Trophoblast cell (in vitro differentiated cells and primary cell): ENCODE measurements around the gene CALML3.
A peak's percentile ranks its signal among the peaks of the same experiment; 100 is the strongest.
"Not testable (repeated sequence)": the region's sequence is repeated elsewhere in the genome, so short reads cannot be mapped to it uniquely, and the experiment has no call there.

ENCODE experiments used
- DNase-seq, 2 donors: peaks; one replicate each; pipeline ENCODE4 v3.0.0-alpha.2; 2016
- H2AFZ ChIP-seq: 2 replicates; pipeline ENCODE4 v1.6.1; 2013; ENCODE audit warnings: low read length, moderate library complexity, mild to moderate bottlenecking; ENCODE audit not compliant: insufficient read depth, poor library complexity
- H2AK5ac ChIP-seq: 2 replicates; pipeline ENCODE4 v1.6.1; 2013; ENCODE audit warnings: mild to moderate bottlenecking, low read length
- H2BK120ac ChIP-seq: 2 replicates; pipeline ENCODE4 v1.6.1; 2013; ENCODE audit warnings: low read length, mild to moderate bottlenecking, moderate library complexity; ENCODE audit not compliant: insufficient read depth, poor library complexity
- H2BK12ac ChIP-seq: 2 replicates; pipeline ENCODE4 v1.6.1; 2013; ENCODE audit warnings: mild to moderate bottlenecking, low read length, moderate library complexity
- H2BK5ac ChIP-seq: 2 replicates; pipeline ENCODE4 v1.6.1; 2013; ENCODE audit warnings: low read length, low read depth, moderate library complexity, mild to moderate bottlenecking; ENCODE audit not compliant: poor library complexity
- H3K14ac ChIP-seq: 2 replicates; pipeline ENCODE4 v1.6.1; 2013; ENCODE audit warnings: mild to moderate bottlenecking, low read length
- H3K18ac ChIP-seq: 2 replicates; pipeline ENCODE4 v1.6.1; 2013; ENCODE audit warnings: mild to moderate bottlenecking, low read length
- H3K23ac ChIP-seq: 2 replicates; pipeline ENCODE4 v1.6.1; 2013; ENCODE audit warnings: low read length
- H3K27ac ChIP-seq: 2 replicates; pipeline ENCODE4 v1.5.1; 2013; ENCODE audit warnings: low read depth, mild to moderate bottlenecking, inconsistent platforms, low read length, moderate library complexity
- H3K27me3 ChIP-seq: 2 replicates; pipeline ENCODE4 v1.6.1; 2013; ENCODE audit warnings: inconsistent platforms, mild to moderate bottlenecking, low read length, moderate library complexity; ENCODE audit not compliant: insufficient read depth
- H3K36me3 ChIP-seq, 2 experiments: 1 replicate in 1 of 2; 2 replicates in 1 of 2; pipeline ENCODE4 v1.6.1; 2013; ENCODE audit warnings: low read length in 2 of 2, mild to moderate bottlenecking in 2 of 2, moderate library complexity in 1 of 2; ENCODE audit not compliant: insufficient read depth in 2 of 2, control insufficient read depth in 1 of 2
- H3K4ac ChIP-seq: 2 replicates; pipeline ENCODE4 v1.6.1; 2013; ENCODE audit warnings: low read depth, mild to moderate bottlenecking, low read length, moderate library complexity
- H3K4me1 ChIP-seq, 2 experiments: 1 replicate in 1 of 2; 2 replicates in 1 of 2; pipeline ENCODE4 v1.6.1; 2013; ENCODE audit warnings: low read length in 2 of 2, mild to moderate bottlenecking in 2 of 2, moderate library complexity in 1 of 2; ENCODE audit not compliant: insufficient read depth in 2 of 2, control insufficient read depth in 1 of 2
- H3K4me2 ChIP-seq: 2 replicates; pipeline ENCODE4 v1.6.1; 2013; ENCODE audit warnings: inconsistent platforms, mild to moderate bottlenecking, low read length, moderate library complexity
- H3K4me3 ChIP-seq: 2 replicates; pipeline ENCODE4 v1.5.1; 2013; ENCODE audit warnings: mild to moderate bottlenecking, low read depth, low read length, inconsistent platforms
- H3K79me1 ChIP-seq: one replicate; pipeline ENCODE4 v1.6.1; 2013; ENCODE audit warnings: low read length
- H3K79me2 ChIP-seq: 2 replicates; pipeline ENCODE4 v1.6.1; 2013; ENCODE audit warnings: low read length, mild to moderate bottlenecking; ENCODE audit not compliant: control insufficient read depth, insufficient read depth, poor library complexity
- H3K9ac ChIP-seq: 2 replicates; pipeline ENCODE4 v1.6.1; 2013; ENCODE audit warnings: mild to moderate bottlenecking, low read length
- H3K9me3 ChIP-seq: 2 replicates; pipeline ENCODE4 v1.6.1; 2013; ENCODE audit warnings: low read depth, mild to moderate bottlenecking, control low read depth, inconsistent platforms, low read length; ENCODE audit not compliant: insufficient read depth
- H4K12ac ChIP-seq: 2 replicates; pipeline ENCODE4 v1.6.1; 2013; ENCODE audit warnings: low read depth, mild to moderate bottlenecking, low read length, moderate library complexity
- H4K8ac ChIP-seq: 2 replicates; pipeline ENCODE4 v1.6.1; 2013; ENCODE audit warnings: low read depth, mild to moderate bottlenecking, low read length, moderate library complexity
- H4K91ac ChIP-seq: one replicate; pipeline ENCODE4 v1.6.1; 2013; ENCODE audit warnings: low read depth, mild to moderate bottlenecking, low read length, moderate library complexity
- WGBS: extraction: QIAGEN DNeasy Blood & Tissue Kit; methylation state at CpG from one replicate; pipeline ENCODE4 v1.1.7; 2013; ENCODE audit warnings: missing lambda C conversion rate; ENCODE audit not compliant: insufficient read length, insufficient coverage; ENCODE audit errors: extremely low coverage; 5-methylcytosine and 5-hydroxymethylcytosine counted together

CALML3 gene

DNA sequence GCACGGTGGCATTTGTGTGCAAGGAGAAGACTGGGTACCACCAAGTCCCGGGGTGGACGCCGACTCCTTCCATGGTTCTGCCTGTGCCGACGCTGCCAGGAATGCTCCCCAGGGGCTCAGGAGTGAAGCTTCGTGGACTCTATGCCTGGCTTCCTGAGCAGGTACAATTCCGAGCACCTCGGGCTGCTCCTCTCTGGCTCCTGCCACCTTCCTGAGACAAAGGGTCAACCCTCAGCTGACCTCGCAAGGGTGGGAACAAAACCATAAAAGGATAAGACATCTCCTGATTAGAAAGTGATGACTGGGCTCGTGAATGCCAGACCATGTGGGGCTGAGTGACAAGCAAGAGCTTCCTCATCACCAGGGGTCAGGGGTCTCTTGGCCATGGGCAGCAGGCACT, 31.8 kb downstream of the CALML3 start:
- H3K4ac ChIP-seq: peak overlapping the region; percentile 80
- no peak overlapping the region for H3K4me2 ChIP-seq
- H2BK12ac ChIP-seq: peak overlapping the region; percentile 100
- WGBS: no CpG with 5 or more reads among the region's 11 CpGs
- H3K79me1 ChIP-seq: peaks cover 90% of the 10 kb centered on the region
- H3K18ac ChIP-seq: peak overlapping the region; percentile 66
- H4K12ac ChIP-seq: peak overlapping the region; percentile 5
- H4K8ac ChIP-seq: peak overlapping the region; percentile 59
- peaks cover 64 to 71% of the 10 kb centered on the region in 2 experiments for H3K4me1 ChIP-seq
- H3K27ac ChIP-seq: peak overlapping the region; percentile 29
- peaks cover 2% of the 10 kb centered on the region for H3K9me3 ChIP-seq
- no peak overlapping the region for H3K23ac ChIP-seq
- H3K79me2 ChIP-seq: peaks cover 28% of the 10 kb centered on the region
- no peaks in the 10 kb centered on the region for H3K27me3 ChIP-seq
- H2AFZ ChIP-seq: no peak overlapping the region
- no peaks in the 10 kb centered on the region for H3K36me3 ChIP-seq
- H3K4me3 ChIP-seq: no peak overlapping the region
- peak overlapping the region; percentile 96 for H4K91ac ChIP-seq
- peak overlapping the region; percentile 94 for H2AK5ac ChIP-seq
- peak overlapping the region; percentile 88 for H2BK5ac ChIP-seq
- H3K14ac ChIP-seq: peak overlapping the region; percentile 95
- peak overlapping the region; percentile 80 for H2BK120ac ChIP-seq
- no peak overlapping the region for H3K9ac ChIP-seq
- DNase-seq: no peak

GRCh38 chr10:5557040-5557721, 32.4 kb downstream of the CALML3 start:
- H4K8ac ChIP-seq: peak overlapping the region; percentile 76
- H3K23ac ChIP-seq: no peak overlapping the region
- H3K4ac ChIP-seq: peak overlapping the region; percentile 35
- H3K4me3 ChIP-seq: no peak overlapping the region
- H4K91ac ChIP-seq: peak overlapping the region; percentile 96
- H4K12ac ChIP-seq: no peak overlapping the region
- peak overlapping the region; percentile 80 for H2BK120ac ChIP-seq
- peaks cover 2% of the 10 kb centered on the region for H3K9me3 ChIP-seq
- no peaks in the 10 kb centered on the region for H3K36me3 ChIP-seq
- peak overlapping the region; percentile 93 for H2AK5ac ChIP-seq
- H3K4me2 ChIP-seq: no peak overlapping the region
- H3K14ac ChIP-seq: peak overlapping the region; percentile 95
- peak overlapping the region; percentile 56 for H3K27ac ChIP-seq
- peaks cover 90% of the 10 kb centered on the region for H3K79me1 ChIP-seq
- H3K18ac ChIP-seq: peak overlapping the region; percentile 93
- H3K79me2 ChIP-seq: peaks cover 28% of the 10 kb centered on the region
- peak overlapping the region; percentile 100 for H2BK12ac ChIP-seq
- no CpG with 5 or more reads among the region's 19 CpGs for WGBS
- H3K27me3 ChIP-seq: no peaks in the 10 kb centered on the region
- H3K4me1 ChIP-seq: peaks cover 58 to 67% of the 10 kb centered on the region in 2 experiments
- no peak overlapping the region for H3K9ac ChIP-seq
- H2AFZ ChIP-seq: no peak overlapping the region
- DNase-seq: no peak
- H2BK5ac ChIP-seq: peak overlapping the region; percentile 88

DNA sequence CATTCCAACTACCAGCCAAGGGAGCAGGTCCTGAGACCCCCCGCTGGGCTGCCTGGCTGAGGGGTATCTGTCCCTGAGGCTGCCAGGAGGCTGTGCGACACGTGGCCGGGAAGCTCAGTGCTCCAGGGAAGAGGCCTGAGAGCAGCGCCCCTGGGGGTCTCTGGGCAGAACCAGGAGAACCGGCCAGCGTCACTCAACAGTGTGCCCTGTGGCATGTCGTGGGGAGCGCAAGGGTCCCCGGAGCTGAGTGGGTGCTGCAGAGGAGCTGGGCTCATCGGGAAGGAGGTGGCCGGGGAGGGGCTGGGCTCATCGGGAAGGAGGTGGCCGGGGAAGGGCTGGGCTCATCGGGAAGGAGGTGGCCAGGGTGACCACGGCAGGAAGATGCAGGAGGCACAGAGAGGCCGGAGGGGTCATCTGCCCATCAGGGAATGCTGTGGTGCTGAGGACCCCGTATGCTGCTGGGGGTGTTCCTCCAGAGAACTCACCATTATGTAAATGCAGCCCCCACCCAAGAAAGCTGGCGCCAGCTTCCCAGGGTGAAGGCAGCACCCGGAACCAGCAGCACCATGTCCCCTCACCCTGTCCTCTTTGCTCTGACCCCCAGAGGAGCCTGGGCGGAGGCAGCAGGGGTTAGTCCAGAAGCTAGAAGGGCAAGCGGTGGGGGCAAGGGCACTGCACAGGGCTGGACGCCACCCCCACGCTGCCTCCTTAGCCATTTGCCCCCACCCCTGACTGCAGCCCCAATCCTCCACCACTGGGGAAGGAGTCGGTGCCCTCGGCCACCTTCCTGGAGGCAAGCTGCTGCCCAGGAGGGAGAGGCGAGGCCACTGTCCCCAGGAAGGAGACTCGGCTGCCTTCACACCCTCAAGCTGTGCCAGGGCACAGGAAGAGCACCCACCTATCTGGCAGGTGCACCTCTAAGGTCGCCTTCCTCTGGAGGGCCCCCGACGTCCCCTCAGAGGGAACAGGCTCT, 33.3 kb downstream of the CALML3 start:
- Histone ChIP-seq H3K27me3 (no peaks in the 10 kb centered on the region), H3K79me1 (peaks cover 87% of the 10 kb centered on the region), H3K9ac (no peak overlapping the region), H3K27ac (peak overlapping the region; percentile 10), H3K36me3 (no peaks in the 10 kb centered on the region), H3K14ac (peak overlapping the region; percentile 62), H3K79me2 (peaks cover 26% of the 10 kb centered on the region), H4K12ac (no peak overlapping the region), H3K23ac (no peak overlapping the region), H2BK12ac (peak overlapping the region; percentile 100), H2BK5ac (peak overlapping the region; percentile 88), H2AFZ (no peak overlapping the region), H2AK5ac (peak overlapping the region; percentile 88), H3K18ac (peak overlapping the region; percentile 21), H4K8ac (peak overlapping the region; percentile 76), H4K91ac (peak overlapping the region; percentile 96), H3K4ac (peak overlapping the region; percentile 10), H3K4me3 (no peak overlapping the region), H3K9me3 (peaks cover 2% of the 10 kb centered on the region), H3K4me2 (no peak overlapping the region), H2BK120ac (peak overlapping the region; percentile 80), H3K4me1 (peaks cover 54 to 64% of the 10 kb centered on the region in 2 experiments)
- no CpG with 5 or more reads among the region's 31 CpGs for WGBS
- no peak for DNase-seq

GRCh38 chr10:5559022-5559421, 34.3 kb downstream of the CALML3 start:
- peak overlapping the region; percentile 50 for H3K18ac ChIP-seq
- not testable (repeated sequence) for H3K36me3 ChIP-seq, H3K27me3 ChIP-seq, H3K4me3 ChIP-seq, H3K9ac ChIP-seq, H4K12ac ChIP-seq, H3K23ac ChIP-seq, DNase-seq, H2AFZ ChIP-seq, H3K4me2 ChIP-seq, H3K9me3 ChIP-seq
- peak overlapping the region; percentile 46 for H2AK5ac ChIP-seq
- H2BK120ac ChIP-seq: peak overlapping the region; percentile 80
- peak overlapping the region; percentile 14 for H3K4ac ChIP-seq
- H2BK5ac ChIP-seq: peak overlapping the region; percentile 88
- peaks cover 56 to 61% of the 10 kb centered on the region in 2 experiments for H3K4me1 ChIP-seq
- peaks cover 26% of the 10 kb centered on the region for H3K79me2 ChIP-seq
- H2BK12ac ChIP-seq: peak overlapping the region; percentile 89
- H4K91ac ChIP-seq: peak overlapping the region; percentile 96
- peak overlapping the region; percentile 20 for H4K8ac ChIP-seq
- WGBS: no CpG with 5 or more reads among the region's 9 CpGs
- H3K79me1 ChIP-seq: peaks cover 87% of the 10 kb centered on the region
- H3K14ac ChIP-seq: peak overlapping the region; percentile 47
- peak overlapping the region; percentile 68 for H3K27ac ChIP-seq
